ENCODE results near the gene WNT6. TPM values are rescaled to one million over a fixed set of nuclear protein-coding genes. Genes with fewer than 3 reads are reported as not detected.

WNT6 gene
- total RNA-seq: 0.90 TPM
- long read RNA-seq: 0 reads

DNA sequence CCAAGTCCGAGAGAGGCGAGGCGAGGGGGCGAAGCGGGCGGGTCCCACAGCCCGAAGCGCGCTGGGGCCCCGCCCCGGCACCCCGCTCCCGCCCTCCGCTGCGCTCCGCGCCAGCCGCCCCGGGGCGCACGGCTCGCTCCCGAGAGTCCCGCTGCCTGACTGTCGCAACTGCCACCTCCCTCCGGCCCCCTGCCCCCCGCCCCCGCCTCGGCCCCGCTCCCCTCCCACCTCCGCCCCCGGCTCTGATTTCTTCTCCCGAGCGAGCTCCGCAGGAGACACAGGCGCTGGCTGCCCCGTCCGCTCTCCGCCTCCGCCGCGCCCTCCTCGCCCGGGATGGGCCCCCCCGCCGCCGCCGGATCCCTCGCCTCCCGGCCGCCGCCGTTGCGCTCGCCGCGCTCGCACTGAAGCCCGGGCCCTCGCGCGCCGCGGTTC lies at the start of gene WNT6:
Gene WNT6 (plus strand): TSS at position 250 of the 432 bp plus-strand sequence. CDS start 233 bp downstream, outside the sequence.
- no peak for DNase-seq (ENCODE audit: low spot score)

DNA sequence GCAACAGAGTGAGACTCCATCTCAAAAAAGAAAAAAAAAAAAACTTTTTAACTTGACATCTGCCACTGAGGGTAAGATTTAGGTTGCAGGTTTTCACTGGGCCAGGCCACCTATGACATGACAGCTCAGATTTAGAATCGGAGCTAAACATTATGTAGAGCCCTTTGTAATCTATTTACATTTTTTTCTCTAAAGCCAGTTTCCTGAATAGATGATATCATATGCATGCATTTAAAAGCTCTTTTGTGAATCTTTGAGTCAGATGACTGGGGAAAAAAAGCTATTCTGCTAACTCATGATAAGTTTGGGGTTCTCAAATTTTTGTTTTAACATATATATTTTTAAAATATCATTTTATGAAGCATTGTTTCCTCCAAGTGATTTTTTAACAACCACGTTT lies 49.3 kb upstream of the WNT6 start:
- DNase-seq (ENCODE audit: low spot score): no peak

DNA sequence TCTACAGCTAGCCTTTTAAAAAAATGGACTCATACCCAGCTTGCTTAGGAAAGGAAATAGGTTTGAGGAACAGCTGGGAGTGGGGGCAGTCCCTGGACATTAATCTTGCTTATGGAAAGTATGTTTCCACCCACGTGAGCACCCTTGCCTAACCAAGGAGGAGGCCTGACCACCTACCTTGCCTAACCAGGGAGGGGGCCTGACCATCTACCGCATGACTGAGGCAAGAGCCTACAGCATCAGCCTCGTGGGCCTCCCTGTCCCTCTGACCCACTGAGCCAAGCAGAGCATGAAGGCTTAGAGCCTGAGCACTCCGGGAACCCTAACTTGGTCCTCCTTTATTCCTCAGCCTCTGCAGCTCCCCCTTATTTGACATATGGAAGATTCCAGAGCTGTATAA lies 48.2 kb upstream of the WNT6 start:
- DNase-seq (ENCODE audit: low spot score): no peak

DNA sequence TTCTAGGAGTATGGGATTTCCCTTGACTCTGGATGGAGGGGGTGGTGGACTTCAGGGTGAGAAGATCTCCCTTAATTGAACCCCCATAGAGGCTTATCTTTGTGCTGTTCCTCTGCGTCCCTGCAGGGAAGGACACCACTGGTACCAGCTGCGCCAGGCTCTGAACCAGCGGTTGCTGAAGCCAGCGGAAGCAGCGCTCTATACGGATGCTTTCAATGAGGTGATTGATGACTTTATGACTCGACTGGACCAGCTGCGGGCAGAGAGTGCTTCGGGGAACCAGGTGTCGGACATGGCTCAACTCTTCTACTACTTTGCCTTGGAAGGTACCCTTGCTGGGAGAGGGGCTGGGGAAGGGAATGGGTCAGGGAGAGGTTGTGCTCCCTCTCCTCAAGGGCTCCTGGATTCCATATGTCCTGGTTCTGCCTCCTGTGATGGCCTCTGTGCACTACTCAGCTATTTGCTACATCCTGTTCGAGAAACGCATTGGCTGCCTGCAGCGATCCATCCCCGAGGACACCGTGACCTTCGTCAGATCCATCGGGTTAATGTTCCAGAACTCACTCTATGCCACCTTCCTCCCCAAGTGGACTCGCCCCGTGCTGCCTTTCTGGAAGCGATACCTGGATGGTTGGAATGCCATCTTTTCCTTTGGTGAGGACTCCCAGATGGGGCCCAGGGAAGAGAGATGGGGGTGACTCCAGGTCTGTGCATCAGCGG lies 47.3 kb upstream of the WNT6 start:
- no peak for DNase-seq (ENCODE audit: low spot score)

DNA sequence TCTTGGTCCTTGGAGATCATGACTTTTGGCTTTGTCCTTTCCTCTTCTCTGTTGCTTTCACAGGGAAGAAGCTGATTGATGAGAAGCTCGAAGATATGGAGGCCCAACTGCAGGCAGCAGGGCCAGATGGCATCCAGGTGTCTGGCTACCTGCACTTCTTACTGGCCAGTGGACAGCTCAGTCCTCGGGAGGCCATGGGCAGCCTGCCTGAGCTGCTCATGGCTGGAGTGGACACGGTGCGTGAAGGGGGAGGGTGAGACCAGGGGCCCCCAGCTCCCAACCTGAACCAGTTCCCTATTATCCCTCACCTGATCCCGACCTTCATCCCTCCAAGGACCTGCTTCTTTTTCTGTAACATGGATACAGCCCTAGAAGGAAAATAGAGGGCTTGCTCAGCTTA lies 46.7 kb upstream of the WNT6 start:
- DNase-seq (ENCODE audit: low spot score): no peak

DNA sequence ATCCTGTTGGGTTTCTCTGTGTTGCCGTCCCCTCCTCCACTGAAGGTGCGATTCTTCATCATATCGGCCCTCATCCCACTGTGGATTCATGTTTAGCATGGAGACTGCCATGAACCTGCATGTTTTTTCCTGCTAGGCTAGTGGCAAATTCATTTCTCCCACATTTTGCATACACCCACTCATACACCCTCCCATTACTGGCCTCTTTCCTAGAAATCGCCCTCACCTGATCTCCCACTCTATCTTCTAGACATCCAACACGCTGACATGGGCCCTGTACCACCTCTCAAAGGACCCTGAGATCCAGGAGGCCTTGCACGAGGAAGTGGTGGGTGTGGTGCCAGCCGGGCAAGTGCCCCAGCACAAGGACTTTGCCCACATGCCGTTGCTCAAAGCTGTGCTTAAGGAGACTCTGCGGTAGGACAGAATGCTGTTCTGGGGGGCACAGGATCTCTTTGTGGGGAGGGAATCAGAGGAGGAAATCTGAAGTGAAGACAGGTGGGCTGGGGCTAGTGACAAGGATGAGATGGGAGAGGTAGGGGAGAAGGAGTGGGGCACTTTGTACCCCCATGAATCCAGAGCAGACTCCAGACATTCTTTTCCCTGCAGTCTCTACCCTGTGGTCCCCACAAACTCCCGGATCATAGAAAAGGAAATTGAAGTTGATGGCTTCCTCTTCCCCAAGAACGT lies 45.7 kb upstream of the WNT6 start:
- DNase-seq (ENCODE audit: low spot score): no peak

DNA sequence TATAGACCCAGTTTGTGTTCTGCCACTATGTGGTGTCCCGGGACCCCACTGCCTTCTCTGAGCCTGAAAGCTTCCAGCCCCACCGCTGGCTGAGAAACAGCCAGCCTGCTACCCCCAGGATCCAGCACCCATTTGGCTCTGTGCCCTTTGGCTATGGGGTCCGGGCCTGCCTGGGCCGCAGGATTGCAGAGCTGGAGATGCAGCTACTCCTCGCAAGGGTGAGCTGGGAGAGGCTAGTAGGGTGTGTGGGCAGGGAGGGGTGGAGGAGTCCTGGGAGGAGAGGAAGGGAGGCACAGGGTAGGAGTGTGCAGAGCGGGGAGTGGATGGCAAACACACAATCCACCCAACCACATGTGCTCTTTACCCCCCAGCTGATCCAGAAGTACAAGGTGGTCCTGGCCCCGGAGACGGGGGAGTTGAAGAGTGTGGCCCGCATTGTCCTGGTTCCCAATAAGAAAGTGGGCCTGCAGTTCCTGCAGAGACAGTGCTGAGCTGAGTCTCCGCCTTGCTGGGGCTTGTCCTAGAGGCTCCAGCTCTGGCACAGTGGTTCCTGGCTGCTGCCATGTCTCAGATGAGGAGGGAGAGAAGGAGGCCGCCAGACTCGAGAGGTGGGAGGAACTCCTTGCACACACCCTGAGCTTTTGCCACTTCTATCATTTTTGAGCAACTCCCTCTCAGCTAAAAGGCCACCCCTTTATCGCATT lies 44.9 kb upstream of the WNT6 start:
- no peak for DNase-seq (ENCODE audit: low spot score)

DNA sequence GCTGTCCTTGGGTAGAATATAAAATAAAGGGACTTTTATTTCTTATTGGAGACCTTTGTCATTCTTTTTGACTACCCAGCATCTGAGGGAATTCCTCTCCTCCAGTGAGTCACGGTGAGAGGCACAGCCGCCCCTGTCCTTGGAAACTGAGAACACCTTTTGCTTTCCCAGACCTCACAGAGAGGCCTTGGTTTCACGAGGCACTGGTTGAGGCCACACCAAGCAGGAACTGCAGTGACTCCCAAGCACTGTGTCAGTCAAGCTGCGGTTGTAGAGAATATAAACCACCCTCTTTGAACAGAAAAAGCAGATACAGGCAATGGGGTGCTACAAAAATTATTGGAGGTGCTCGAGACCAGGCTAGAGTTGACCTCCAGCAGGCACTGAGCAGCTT lies 44.4 kb upstream of the WNT6 start:
- DNase-seq (ENCODE audit: low spot score): no peak

DNA sequence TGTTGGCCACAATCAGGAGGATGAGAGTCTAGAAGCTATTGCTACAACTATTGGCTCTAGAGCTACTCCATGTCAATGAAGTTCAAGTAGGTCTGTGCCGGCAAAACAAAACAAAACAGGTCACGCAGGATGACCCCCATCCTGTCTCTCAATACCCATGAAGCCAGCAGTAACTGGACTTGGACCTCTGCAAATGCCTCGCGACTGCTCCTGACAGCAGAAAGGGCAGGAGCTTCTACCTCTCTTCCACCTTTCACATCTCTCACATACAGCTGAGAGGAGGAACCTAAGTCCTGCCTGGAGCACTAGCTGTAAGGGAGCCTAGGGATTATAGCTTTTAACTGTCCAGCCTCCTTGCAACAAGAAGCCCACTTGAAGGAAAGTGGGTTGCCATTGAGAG lies 44.0 kb upstream of the WNT6 start:
- no peak for DNase-seq (ENCODE audit: low spot score)

DNA sequence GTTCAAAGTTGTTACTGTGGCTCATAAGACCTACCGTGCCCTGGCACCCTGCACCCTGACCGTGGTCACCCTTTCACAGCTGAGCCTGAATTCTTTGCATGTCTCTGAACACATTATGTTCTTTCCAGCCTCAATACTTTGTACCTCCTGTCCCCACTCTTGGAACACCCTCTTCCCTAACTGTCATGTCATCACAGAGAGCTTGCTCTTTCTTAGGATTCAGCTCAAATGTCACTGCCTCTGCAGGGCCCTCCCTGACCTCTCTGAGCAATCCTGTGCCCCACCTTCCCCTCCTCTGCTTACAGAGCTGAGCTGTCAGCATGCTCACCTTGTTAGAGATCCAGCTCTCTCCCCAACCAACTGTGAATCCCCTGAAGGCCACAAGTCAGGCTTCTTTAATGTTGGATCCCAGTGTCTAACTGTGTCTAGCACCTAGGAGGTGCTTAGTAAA lies 43.0 kb upstream of the WNT6 start:
- DNase-seq (ENCODE audit: low spot score): no peak

DNA sequence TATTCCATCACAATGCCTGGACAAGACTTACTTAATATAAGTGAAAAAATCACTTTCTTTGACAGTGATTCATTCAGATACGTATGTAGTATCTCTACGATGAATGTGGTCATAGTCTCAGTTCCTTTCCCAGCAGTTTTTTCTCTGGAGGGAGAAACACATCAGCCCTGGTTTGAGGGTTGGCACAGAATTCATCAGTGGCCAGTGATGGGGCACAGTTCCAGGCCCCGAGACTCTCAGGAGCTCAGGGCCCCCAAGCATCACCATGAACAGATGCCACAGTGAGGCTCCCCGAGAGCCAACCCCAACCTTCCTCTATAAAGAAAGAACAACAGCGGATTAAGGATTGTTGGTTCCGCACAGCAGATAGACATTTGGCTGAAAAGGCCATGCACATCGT lies 40.5 kb upstream of the WNT6 start:
- DNase-seq (ENCODE audit: low spot score): no peak

DNA sequence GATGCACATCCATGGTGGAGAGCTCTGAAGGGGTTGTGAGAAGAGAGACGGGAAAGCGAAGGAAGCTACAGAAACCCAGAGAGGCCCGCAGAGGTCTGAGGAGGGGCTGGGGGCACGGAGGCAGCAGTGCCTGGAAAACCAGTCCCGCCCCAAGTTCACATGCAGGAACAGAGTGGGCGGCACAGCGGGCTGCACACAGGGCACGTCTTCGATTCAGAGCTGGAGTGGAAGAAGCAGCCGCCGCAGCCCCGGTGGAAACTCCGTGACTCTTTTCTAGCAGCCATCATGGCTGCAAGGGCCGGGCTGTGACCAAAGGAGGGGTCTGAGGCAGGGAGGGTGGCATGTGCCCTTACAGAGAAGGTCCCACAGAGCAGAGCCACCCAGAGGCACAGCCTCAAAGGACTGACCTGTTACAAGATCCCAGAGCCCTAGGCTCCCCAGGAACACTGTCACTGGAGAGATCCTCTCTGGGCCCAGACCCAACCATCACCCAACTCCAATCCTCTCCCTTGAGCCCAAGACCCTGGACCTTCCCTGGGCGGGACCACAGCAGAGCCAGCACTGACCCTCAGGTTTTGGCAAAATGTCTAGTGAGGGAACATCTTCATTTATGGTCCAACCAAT lies 38.7 kb upstream of the WNT6 start:
- no peak for DNase-seq (ENCODE audit: low spot score)

DNA sequence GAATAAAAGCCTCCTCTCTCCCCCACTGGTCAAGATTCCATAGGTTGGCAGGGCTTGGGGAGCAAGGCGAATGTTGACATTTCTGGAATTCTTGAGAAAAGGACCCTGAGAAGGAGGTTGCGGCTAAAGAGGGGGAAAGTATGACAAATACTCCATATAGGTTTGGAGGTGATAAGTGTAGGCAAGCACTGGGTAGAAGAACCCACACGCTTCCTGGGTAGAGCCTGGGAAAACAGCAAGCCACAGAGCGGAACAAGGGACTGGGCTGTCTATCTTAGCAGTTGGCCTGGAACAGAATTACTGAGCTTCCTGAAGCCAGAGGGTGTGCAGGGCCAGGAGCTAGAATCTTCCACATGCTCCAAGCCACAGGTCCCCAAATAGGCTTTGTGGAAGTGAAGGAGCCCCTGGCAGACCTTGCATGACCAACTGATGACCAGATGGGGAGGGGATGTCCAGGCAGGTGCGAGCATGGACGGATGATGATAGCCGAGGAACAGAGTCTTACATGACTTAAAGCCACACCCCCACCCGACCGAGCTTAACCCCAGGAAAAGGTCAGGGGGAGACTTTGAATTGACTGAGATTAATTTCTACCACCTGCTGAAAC lies 37.9 kb upstream of the WNT6 start:
- DNase-seq (ENCODE audit: low spot score): no peak

DNA sequence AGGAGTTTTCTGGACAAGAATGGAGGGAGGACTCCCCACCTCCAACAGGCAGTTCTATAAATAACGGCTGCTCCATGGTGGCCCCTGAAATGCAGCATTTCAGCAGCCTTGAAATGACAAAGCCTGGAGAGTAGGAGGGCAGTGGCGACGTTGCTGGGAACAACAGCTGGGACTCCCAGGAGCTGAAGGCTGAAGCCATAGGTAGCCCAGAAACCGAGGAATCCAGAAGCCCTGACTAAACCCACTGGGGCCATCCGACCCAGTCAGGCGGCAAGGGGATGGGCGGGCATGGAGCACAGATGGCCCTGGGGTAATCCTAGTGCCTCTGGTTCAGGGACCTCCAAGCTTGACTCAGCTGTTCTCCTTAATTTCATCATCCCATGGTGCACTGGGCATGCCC lies 37.0 kb upstream of the WNT6 start:
- DNase-seq (ENCODE audit: low spot score): no peak

DNA sequence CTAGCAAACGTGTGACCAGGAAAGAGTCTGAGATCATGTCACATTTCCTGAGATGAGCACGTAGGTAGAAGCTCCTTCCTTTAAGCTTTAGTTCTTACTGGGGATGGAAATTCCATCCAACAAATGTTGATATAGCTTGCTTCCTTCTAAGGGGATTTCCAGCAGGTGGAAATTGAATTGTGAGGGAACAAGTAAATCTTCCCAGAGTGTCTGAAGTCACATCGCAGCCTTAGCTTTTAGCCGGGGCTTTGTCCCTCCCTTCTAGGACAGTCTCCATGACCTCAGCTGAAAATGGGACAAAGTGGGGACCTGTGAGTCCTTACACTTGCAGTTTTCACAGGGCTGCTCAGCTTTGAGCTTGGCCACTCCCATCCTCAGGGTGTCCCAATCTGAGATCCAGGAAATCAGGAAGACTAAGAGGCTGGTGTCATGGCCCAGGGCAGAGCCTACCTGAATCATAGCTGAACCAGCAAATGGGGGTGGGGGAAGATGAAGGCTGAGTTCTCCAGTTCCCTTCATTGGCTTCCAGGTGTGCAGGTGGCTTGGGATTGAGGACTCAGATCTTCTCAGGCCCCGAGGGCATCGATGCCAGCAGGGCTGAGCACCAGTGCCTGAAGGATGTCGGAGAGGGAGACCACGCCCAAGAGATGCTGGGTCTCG lies 36.3 kb upstream of the WNT6 start:
- DNase-seq (ENCODE audit: low spot score): no peak

DNA sequence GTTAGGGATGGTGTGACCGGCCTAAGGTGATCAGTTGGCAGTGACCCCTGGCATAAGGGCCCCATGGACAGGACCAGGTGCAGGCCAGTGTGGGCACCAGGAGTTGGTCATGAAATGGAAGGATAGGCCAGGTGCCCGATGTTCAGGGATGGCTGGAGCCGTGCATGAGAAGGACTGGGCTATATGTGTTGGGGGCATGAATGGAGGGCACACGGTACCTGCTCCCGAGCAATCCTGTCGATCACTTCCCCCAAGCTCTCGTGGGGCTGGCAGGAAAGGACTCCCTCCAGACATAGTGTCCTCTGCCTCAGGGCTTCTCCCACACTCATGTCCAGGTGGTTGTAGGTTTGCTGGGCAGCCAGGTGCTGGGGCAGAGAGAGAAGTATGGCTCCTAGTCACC lies 35.6 kb upstream of the WNT6 start:
- DNase-seq (ENCODE audit: low spot score): no peak

DNA sequence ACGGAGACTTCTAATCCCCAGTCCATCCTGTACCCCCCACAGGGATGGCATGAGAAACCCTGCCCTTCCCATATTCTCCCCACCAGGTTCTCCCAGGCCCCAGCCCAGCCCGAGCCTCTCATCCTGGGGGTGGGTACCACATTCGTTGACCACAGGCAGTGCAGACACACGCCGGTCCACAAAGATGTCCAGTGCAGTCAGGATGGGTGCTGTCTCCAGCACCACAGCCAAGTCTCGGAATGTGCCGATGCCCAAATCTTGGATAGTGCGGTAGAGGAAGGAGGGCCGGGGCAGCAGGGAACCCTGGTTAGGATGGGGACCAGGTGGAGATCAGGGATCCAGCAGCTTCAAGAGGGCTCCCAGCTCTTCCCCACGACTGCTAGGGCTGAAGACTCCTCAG lies 32.8 kb upstream of the WNT6 start:
- DNase-seq (ENCODE audit: low spot score): peak; percentile 87

DNA sequence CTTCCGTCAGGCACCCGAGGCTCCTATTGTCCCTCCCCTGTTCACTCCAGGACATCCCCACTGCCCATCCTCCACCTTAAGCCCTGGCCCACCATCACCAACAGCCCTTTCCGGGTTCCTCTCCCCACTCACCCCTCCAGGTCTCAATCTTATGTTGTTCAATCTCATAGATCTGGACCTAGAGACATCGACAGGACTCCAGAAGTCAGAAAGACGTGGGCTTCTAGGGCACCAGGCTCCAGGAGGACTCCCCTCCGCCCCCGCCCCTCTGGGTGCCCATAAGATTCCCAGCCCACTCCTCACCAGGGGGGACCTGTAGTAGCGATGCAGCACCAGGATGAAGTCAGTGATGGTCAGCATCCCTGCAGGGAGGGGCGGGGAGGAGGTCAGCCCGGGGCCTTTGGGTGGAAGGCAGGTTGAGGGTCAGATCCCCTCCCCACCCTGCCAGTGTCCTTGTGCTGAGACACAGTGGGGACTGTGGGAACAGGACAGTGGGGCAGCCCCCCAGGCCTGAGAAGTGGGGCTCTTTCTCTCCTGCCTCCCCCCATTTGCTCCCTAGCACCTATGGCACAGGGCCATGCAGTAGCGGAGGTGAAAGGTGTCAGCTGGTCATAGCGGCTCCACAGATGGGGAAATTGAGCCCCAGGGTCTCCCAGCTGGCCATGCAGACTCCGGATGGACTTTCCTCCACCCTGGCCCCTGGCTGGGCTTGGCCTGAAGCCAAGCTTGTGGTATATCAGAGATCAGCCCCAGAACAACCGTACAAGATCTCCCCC lies 31.7 kb upstream of the WNT6 start:
- peak; percentile 53 for DNase-seq (ENCODE audit: low spot score)

DNA sequence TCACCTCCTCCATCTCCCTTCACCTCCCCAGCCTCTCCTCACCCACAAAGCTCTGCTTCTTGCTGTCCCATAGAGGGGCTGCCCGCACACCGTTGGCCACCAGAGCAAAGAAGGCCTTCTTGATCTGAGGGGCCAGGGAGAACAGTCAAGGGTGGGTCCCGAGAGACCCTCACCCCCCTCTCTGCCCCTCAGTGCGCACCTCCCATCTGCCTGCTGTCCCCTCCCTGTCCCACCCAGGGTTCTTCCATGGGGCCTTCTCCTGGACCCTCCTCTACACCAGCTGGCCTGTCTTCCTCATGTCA lies 31.2 kb upstream of the WNT6 start:
- DNase-seq (ENCODE audit: low spot score): peak; percentile 64

DNA sequence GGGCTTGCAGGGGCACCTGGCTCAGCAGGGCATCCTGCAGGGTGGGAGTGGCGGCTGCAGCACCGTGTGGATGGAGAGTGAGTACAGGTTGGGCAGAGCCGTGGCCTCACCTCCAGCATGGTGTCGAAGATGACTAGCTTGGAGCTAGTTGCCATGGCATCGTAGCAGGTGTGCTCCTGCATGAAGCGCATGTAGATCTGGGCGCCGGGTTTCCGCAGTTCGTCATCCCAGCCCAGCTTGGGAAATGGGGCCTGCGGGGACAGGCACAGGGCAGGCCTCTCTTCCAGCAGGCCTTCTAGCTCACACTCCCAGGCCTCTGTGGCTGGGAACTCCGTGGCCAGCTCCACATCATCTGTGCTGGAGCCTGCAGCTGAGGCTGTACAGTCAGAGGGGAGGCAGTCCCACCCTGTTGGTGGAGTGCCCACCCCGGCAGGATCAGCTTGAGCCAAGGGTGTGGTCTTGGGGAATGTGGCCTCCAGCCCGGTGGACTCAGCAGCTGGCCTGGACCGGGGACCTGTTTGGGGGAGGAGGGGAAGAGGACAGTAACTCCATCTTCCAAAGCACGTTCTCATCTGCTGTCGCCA lies 29.6 kb upstream of the WNT6 start:
- peak; percentile 78 for DNase-seq (ENCODE audit: low spot score)
